HG02981 (cell line): ENCODE data around the gene RSBN1L.
"Not testable (repeated sequence)": the region's sequence is repeated elsewhere in the genome, so short reads cannot be mapped to it uniquely, and the experiment has no call there.

Experiments used
- ATAC-seq: cut with Tn5 transposase; IDR thresholded peaks from one replicate; pipeline ENCODE4 v1.9.1; 2021; ENCODE audit warnings: mild to moderate bottlenecking, moderate library complexity; ENCODE audit not compliant: unreplicated experiment

The RSBN1L gene

DNA sequence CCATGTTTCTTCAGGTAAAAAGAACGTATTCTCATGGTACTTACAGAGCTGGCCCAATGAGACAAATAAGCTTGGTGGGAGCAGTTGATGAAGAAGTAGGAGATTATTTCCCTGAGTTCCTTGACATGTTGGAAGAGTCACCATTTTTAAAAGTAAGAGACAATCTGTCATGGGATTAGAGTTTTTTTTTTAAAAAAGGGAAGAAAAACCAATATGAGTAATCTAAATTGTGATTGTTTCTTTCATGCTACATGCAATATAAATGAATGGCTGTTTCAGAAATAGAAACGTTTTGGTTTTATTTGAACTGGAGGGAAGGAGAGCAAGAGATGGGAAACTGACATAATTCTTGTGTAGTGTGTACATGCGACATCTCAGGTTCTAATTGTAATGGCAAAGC is 69.2 kb downstream of the RSBN1L start:
- ATAC-seq = no peak

DNA sequence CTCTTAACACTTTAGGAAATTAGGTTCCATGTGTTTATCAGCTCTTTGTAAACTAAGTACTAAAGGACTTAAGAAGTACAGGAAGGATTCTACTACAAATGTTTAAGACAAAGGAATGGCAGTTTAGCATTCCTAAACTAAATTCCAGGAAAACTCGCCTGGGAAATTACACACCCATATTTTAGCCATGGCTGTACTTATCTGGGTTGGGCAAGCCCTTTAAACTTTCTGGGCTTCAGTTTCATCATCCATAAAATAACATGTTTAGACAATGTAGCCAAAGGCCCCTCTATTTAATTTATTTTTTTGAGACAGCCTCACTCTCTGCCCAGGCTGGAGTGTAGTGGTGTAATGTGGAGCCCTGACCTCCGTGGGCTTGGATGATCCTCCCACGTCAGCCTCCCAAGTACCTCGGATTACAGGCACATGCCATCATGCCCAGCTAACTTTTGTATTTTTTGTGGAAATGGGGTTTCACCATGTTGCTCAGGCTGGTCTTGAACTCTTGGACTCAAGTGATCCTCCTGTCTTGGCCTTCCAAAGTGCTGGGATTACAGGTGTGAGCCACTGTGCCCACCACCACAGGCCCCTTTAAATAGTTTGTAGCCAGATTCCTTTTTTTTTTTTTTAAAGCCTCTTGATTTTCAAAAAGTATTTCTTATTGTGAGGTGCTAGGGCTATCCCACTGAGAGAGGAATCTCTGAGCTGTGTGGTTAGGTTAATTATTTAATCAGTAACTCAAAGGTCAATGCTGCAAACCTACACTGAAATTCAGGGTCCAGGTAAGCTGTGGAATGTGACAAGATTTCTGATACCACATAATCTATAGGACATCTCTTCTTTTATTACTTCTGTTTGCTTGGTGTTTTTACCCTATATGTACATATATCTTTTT is 69.9 kb downstream of the RSBN1L start:
- ATAC-seq = no peak

DNA sequence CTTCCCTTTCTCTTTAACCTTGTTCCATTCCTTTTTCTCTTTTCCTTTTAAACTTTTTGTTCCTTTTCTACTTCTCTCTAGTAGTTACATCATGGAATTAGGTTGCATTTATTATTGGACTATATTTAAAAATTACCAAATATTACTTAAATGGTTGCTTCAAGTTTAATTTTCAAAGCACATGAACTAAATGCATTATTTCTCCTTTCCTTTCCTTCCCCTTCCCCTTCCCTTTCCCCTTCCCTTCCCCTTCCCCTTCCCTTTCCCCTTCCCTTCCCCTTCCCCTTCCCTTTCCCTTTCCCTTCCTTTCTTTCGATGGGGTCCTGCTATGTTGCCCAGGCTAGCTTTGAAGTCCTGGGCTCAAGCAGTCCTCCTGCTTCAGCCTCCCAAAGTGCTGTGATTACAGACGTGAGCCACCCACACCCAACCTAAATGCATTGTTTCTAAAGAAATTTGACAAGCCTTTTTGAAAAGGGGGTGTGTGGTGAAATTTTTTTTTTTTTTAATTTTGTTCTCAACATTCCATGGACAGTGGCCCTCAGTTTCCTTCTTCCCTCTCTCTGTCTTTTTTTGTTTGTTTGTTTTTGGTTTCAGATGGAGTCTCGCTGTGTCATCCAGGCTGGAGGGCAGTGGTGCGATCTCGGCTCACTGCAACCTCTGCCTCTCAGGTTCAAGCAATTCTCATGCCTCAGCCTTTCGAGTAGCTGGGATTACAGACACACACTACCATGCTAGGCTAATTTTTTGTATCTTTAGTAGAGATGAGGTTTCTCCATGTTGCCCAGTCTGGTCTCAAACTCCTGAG is 70.7 kb downstream of the RSBN1L start:
- no peak for ATAC-seq

DNA sequence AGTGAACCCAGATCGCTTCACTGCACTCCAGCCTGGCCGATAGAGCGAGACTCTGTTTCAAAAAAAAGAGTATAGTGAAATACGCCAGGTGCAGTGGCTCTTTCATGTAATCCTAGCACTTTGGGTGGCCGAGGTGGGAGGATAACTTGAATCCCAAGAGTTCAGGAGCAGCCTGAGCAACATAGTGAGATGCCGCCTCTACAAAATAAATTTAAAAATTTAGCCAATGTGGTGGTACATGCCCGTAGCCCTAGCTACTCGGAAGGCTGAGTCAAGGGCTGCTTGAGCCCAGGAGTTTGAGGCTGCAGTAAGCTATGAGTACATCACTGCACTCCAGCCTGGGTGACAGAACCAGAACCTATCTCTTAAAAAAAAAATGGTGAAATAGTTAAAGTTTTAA is 74.1 kb downstream of the RSBN1L start:
- no peak for ATAC-seq

DNA sequence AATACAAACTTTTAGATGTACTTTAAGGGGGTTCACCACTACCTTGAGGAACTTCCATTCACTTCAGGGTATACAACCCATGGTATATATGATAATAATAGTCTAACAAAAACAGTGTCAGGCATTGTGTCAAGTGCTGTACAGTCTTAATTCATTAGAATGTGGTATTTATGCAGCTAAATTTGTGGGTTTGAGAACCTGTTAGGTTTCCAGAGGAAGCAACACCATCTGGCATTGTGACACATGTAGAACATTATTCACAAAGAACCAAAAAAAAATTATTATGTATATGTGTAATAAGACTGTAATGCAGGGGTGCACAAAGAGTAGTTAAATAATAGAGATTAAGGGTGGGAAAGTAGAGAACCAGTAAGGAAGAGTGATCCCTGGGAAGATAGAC is 75.6 kb downstream of the RSBN1L start:
- no peak for ATAC-seq

DNA sequence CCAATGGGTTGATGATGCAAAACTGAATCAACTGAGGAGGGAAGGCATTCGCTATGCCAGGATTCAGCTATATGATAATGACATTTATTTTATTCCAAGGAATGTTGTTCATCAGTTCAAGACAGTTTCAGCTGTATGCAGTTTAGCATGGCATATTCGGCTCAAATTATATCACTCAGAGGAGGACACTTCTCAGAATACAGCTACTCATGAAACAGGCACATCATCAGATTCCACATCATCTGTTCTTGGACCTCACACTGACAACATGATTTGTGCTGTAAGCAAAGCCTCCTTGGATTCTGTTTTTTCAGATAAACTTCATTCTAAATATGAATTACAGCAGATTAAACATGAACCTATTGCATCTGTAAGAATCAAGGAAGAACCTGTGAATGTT is 82.3 kb downstream of the RSBN1L start:
- no peak for ATAC-seq

DNA sequence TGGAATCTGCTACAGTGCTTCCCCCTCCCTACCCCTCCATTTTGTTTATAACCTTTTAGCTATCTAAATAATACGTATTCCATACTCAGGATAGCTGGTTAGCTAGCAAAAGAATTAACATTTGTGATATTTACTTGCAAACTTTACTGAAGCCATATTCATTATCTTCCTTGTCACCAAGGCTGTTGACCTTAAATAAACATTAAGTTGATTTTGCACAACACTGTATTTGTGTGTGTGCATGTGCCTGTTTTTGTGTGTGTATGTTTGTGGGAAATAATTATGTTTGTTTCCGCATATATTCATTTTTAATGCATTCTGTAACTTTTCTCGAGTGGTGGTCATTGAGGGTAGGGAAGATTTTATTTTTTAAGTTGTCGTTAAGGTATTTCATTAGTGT is 86.1 kb downstream of the RSBN1L start:
- ATAC-seq = no peak

DNA sequence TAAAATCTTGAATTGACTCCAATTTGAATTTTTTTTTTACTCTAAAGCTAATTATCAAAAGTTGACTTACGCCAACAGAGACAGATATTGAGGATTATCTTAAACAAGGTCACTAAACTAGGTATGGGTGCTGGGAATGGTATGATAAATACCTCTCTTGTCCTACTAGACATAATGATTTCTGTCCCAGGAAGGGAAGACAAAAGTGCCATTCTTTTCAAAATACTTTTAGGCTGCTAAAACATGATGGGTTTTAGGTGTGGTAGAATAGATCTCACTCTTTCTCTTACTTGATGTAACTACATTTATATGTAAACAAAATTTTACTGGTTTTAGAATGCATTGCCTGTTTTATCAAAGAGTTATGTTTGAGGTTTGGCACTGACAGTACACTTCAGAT is 86.9 kb downstream of the RSBN1L start:
- no peak for ATAC-seq

DNA sequence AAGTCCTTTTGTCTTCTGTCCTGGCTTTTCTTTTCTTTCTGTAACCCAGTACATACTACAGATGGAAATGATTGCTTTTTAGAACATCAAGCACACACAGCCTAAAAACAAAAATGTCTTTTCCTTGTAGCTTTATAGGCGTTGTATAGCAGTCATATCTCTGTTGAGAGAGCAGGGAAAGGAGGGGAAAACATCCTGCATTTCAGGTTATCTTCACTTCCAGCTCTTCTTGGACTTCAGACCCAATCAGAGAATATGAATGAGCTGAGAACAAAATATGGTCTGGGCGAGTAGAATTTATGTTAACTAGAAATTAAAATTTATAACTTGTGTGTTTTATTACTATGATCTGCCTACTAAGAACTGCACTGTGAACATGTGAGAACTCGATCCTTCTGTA is 87.3 kb downstream of the RSBN1L start:
- ATAC-seq = no peak

DNA sequence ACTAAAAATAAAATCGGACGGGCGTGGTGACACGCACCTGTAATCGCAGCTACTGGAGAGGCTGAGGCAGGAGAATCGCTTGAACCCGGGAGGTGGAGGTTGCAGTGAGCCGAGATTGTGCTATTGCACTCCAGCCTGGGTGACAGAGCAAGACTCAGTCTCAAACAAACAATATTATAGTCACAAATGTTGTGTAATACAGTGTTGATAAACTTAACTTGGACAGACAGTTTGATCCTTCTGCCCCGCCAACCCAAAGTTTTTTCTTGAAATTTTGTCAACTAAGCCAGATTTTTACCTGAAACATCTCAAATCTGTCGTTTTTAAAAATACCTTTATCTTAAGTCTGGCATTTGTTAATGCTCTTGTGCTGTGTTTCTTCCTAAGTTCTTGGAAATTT is 88.2 kb downstream of the RSBN1L start:
- ATAC-seq = not testable (repeated sequence)

DNA sequence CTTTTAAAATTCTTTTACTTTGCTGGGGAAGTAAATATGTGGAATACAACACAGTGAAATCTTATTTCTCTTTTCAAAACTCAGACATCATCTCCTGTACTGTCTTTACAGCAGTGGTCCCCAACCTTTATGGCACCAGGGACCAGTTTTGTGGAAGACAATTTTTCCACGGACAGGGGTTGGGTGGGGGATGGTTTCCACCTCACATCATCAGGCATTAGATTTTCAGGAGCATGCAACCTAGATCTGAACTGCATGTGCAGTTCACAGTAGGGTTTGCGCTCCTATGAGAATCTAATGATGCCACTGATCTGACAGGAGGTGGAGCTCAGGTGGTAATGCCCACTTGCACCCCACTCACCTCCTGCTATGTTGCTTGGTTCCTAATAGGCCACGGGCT is 89.8 kb downstream of the RSBN1L start:
- no peak for ATAC-seq

DNA sequence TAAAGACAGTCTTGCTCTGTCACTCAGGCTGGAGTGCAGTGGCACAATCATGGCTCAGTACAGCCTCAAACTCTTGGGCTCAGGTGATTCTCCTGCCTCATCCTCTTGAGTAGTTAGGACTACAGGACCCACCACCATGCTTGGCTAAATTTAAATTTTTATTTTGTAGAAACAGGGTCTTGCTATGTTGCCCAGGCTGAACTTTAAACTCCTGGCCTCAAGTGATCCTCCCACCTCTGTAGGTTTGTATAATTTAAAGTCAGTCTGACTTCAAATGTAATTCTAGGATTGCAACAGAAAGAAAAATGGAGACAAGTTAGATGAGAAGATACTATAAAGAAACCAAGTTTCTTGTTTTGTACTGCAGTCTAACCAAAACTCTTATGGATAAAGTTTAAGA is 90.5 kb downstream of the RSBN1L start:
- ATAC-seq = no peak

DNA sequence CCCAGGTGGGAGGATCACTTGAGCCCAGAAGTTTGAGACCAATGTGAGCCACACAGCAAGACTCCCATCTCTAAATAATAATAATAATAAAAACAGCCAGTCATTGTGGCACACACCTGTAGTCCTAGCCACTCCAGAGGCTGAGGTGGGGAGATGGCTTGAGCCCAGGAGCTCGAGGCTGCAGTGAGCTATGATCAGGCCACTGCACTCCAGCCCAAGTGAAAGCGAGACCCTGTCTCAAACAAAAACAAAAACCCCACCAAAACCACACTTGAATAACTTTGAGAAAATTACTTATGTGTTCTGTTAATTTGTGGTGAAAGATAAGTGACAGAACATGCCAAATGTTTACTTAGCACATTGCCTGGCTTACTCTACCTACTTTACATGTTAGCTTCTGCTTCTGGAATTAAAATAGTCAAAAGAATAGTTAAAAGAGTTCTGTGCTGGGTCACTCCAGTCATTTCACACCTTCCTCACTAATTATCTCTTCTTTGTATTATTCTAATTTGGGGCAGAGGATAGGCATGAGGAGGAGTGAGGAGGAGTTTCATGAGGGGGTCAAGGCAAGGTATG is 92.2 kb downstream of the RSBN1L start:
- peak; percentile 45 for ATAC-seq

DNA sequence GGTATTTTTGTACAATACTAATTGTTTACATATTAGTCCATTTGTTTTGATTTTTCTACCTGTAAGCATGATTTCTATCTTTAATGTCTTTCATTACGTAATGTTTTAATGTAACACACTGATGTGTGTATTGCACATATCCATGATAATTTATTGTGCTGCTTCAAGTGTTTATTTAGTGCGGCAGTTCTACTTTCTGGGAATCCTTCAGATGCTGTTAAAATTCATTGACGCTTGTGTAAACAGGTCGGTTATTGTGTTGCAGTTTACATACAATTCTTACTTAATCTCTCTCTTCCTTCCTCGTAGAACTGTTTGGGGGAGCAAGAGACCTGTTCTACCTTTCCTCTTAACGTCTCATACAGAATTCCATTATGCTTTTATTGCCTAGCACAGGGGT is 95.1 kb downstream of the RSBN1L start:
- ATAC-seq = no peak

DNA sequence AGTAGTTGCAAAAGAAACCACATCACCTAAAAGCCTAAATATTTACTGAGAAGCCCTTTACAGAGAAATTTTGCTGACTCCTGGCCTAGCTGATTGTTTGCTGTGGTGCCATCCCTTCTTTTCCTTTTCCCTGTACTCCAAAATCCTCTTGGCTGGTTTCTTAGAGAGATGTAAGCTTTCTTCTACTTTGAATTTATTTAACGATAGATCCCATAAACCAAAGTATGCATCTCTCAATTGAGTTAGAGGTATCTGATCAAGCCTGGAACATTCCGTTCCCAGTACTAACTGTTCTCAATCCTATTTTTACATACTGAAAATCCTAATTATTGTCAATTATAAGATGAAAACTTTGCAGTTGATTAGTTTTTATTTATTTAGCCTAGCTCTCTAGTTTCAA is 95.7 kb downstream of the RSBN1L start:
- no peak for ATAC-seq

DNA sequence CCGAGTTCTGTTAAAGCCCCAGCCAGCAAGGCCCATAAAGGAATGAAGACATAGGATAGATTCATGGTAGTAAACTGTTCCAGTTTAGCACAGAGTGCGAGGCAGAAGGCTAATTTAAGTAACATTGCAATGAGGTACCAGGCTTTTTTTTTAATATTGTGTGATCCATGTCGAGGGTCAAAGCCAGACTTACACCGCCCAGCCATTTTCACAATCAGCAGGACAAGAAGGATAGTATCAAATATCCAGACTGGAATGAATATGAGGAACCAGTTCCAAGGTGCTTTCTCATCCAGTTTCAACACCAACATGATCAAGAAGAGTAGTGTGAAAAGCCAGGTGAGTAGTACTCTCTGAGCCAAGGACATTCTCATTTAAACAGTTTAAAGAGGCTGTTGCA is 97.7 kb downstream of the RSBN1L start:
- no peak for ATAC-seq

DNA sequence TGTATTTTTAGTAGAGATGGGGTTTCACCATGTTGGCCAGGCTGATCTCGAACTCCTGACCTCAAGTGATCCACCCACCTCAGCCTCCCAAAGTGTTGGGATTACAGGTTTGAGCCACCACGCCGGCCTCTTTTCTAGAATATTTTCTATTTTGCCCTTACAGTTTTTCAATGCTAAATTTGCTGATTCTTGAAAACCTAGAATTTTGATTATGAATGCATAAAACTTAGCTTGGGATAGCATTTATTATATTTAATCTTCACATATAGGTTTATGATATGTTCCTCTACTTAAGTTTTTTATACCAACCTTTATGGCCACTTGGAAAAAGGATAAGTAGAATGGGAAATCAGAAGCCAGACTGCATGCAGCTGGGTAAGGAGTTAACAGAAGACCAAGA is 99.8 kb downstream of the RSBN1L start:
- ATAC-seq = no peak

DNA sequence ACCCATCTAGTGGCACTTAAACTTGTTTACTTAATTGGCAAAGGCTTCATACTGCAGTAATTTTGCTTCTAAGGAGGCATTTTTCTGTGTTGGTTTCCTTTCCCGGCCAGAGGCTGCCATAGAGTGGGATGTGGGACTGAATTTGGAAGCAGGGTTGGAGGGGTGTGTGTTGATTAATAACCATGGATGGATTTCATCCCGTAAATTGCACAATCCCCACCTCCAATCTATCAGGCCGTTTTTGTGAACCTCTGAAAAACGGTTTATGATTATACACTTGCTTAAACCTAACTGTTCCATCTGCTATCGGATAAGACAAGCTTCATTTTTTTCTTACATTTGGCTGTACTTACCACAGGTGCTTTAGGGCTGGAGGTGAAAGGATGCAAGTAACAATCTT is 100.7 kb downstream of the RSBN1L start:
- ATAC-seq = no peak

DNA sequence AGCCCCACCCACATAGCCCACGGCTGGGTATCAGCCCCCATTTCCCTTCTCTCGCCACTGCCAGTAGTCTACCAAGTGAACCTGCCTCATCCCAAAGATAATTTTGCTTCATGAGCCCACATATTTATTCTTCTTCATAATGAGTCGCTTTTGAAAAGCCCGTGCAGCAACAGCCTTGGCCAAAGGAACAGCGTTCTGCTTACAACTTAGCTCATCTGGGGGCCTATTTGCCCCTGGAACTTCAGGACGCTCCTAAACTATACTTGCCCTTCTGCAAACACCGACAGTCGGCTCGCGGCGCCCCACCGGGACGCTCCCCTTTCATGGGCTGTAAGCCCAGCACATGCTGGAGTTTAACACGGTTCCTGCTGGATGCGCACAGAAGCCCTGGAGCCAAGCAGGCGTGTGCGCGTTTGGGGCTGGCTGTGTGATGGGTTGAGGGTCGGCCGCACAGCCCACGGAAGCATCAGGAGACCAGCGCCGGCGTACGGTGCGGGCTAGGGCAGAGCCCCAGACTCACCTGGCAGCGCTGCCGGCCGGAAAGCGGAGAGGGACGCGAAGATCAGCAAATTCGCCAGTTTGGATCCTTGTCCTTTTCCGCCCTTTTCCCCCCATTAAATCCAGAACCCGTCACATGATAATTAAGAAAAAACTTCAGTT is 101.6 kb downstream of the RSBN1L start:
- ATAC-seq = peak; percentile 32

DNA sequence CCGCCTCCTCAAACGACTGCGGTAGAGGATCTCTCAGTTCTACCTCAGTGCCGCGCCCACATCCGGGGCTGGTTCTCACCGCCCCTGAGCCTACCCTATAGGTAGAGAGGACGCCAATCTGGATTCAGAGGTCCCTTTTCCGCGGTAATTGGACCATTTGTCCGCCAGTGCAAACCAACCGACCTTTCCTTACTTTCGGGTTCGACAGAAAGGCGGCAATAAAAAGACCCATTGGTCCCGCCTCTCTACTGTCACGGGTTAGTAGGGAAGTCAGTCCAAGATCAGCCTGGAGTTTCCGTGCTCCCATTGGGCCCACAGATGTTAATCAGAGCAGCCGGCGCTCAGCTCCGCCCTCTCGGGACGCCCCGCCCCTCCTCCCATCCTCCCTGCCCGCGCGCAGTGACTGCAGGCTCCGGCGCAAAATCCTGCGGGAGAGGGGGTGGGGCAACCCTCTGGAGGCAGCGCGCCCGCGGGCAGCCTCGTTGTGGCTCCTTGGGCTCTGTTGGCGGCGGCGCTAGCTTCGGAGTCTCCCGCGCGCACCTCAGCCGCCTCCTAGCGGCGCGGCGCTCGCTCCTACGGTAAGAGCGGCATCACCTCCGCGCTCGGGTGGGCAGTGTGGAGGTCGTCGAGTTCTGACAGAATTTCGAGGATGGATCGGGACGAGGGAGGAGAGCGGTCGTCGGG is 102.3 kb downstream of the RSBN1L start, which contains the start of the genes PHTF2 and TMEM60:
TSS of gene PHTF2 (plus strand) at position 380 of the 684 bp plus-strand sequence.
TSS of gene TMEM60 (minus strand) at position 41 of the 684 bp plus-strand sequence. CDS start 4,061 bp downstream, outside the sequence.
- ATAC-seq = peak; percentile 91
